Peyer's patch (tissue), 4 donors: ENCODE data around the gene MLPH.

Source experiments
- POLR2A ChIP-seq, 2 donors: fragments of 450-650 bp; IDR thresholded peaks; one replicate each; pipeline ENCODE4 v1.5.1; 2017; ENCODE audit warnings: antibody characterized with exemption in 2 of 2, mild to moderate bottlenecking in 2 of 2, moderate library complexity in 2 of 2
- TF ChIP-seq, protein P1 (sequence below), 6 experiments: fragments of 450-650 bp in 4 of 6; fragments of 200-600 bp in 2 of 6; sonication (generic) in 1 of 6; IDR thresholded peaks; one replicate each; pipeline ENCODE4 v1.5.1; 2017 to 2019; ENCODE audit warnings: antibody characterized with exemption in 6 of 6, mild to moderate bottlenecking in 3 of 6, moderate library complexity in 1 of 6

GRCh38 chr2:237492137-237492890 is 5.3 kb downstream of the MLPH start:
- no peak for TF ChIP-seq POLR2A (IDR thresholded peaks at IDR 0.05)
- TF ChIP-seq, protein P1, sequence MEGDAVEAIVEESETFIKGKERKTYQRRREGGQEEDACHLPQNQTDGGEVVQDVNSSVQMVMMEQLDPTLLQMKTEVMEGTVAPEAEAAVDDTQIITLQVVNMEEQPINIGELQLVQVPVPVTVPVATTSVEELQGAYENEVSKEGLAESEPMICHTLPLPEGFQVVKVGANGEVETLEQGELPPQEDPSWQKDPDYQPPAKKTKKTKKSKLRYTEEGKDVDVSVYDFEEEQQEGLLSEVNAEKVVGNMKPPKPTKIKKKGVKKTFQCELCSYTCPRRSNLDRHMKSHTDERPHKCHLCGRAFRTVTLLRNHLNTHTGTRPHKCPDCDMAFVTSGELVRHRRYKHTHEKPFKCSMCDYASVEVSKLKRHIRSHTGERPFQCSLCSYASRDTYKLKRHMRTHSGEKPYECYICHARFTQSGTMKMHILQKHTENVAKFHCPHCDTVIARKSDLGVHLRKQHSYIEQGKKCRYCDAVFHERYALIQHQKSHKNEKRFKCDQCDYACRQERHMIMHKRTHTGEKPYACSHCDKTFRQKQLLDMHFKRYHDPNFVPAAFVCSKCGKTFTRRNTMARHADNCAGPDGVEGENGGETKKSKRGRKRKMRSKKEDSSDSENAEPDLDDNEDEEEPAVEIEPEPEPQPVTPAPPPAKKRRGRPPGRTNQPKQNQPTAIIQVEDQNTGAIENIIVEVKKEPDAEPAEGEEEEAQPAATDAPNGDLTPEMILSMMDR (IDR thresholded peaks at IDR 0.05) = no peak
